Measurements from ENCODE around the gene LRCH4. TPM values are rescaled to one million over a fixed set of nuclear protein-coding genes. Genes with fewer than 3 reads are reported as not detected.

LRCH4 gene
- total and polyA plus RNA-seq, 2 of the 13 experiments (the other 11 are each of a cell fraction or from before 2014, with no cell fraction given): 7.0 to 9.3 TPM

- TF ChIP-seq ZNF44 (CRISPR knock-in tag; IDR thresholded peaks at IDR 0.05) (no peak), ZNF615 (CRISPR knock-in tag; IDR thresholded peaks at IDR 0.05; ENCODE audit: borderline replicate concordance) (no peak), KLF9 (CRISPR knock-in tag; IDR thresholded peaks at IDR 0.05; ENCODE audit: low read depth) (no peak), ATF7 (IDR thresholded peaks at IDR 0.05) (no peak), ATF7 (CRISPR knock-in tag; IDR thresholded peaks at IDR 0.05) (no peak), PRDM15 (CRISPR knock-in tag; IDR thresholded peaks at IDR 0.05) (no peak), HBP1 (CRISPR knock-in tag; IDR thresholded peaks at IDR 0.05; ENCODE audit: low read depth) (no peak), ZNF431 (CRISPR knock-in tag; IDR thresholded peaks at IDR 0.05; ENCODE audit: borderline replicate concordance, low read depth) (no peak), MTERF4 (CRISPR knock-in tag; IDR thresholded peaks at IDR 0.05) (0 out of 2 replicates have a peak, but pooled peaks have one; percentile 17), THRA (CRISPR knock-in tag; IDR thresholded peaks at IDR 0.05; ENCODE audit: borderline replicate concordance) (peak; percentile 59), ZNF264 (CRISPR knock-in tag; IDR thresholded peaks at IDR 0.05) (no peak; the same call in 1 of the 2 replicates), NBN (conservative IDR thresholded peaks at IDR 0.05) (no peak), ZNF350 (CRISPR knock-in tag; IDR thresholded peaks at IDR 0.05; ENCODE audit: borderline replicate concordance, low read depth) (no peak; the same call in none of the 2 replicates), MEIS2 (CRISPR knock-in tag; IDR thresholded peaks at IDR 0.05) (0 out of 2 replicates have a peak, but pooled peaks have one; percentile 32), TOE1 (CRISPR knock-in tag; IDR thresholded peaks at IDR 0.05) (0 out of 2 replicates have a peak, but pooled peaks have one; percentile 29), ZNF276 (CRISPR knock-in tag; IDR thresholded peaks at IDR 0.05; ENCODE audit: low read depth) (no peak), NFKBIZ (CRISPR knock-in tag; IDR thresholded peaks at IDR 0.05) (no peak)
- TF ChIP-seq, protein P1, sequence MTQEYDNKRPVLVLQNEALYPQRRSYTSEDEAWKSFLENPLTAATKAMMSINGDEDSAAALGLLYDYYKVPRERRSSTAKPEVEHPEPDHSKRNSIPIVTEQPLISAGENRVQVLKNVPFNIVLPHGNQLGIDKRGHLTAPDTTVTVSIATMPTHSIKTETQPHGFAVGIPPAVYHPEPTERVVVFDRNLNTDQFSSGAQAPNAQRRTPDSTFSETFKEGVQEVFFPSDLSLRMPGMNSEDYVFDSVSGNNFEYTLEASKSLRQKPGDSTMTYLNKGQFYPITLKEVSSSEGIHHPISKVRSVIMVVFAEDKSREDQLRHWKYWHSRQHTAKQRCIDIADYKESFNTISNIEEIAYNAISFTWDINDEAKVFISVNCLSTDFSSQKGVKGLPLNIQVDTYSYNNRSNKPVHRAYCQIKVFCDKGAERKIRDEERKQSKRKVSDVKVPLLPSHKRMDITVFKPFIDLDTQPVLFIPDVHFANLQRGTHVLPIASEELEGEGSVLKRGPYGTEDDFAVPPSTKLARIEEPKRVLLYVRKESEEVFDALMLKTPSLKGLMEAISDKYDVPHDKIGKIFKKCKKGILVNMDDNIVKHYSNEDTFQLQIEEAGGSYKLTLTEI (CRISPR knock-in tag; conservative IDR thresholded peaks at IDR 0.05): no peak
Measured at GRCh38 chr7:100545360-100546128, 40.4 kb downstream of the LRCH4 start (continued).

Measured in HepG2 (cell line).